ENCODE measurements around the gene UBALD2.

UBALD2 gene

GRCh38 chr17:76272541-76273444, 7.6 kb downstream of the UBALD2 start:
- no peak for FAIRE-seq
- TF ChIP-seq CTCF (IDR thresholded peaks at IDR 0.05; ENCODE audit: insufficient read depth, missing control alignments) = no peak
- DNase-seq (ENCODE audit: insufficient read length, low spot score) = no peak

- DNase-seq (ENCODE audit: insufficient read length, low spot score) (no peak), FAIRE-seq (no peak)
- TF ChIP-seq CTCF (IDR thresholded peaks at IDR 0.05; ENCODE audit: insufficient read depth, missing control alignments) = no peak
Measured at GRCh38 chr17:76273445-76274111, 8.4 kb downstream of the UBALD2 start.

GRCh38 chr17:76274112-76274956, 9.2 kb downstream of the UBALD2 start:
- TF ChIP-seq CTCF (IDR thresholded peaks at IDR 0.05; ENCODE audit: insufficient read depth, missing control alignments) = no peak
- FAIRE-seq = no peak
- no peak for DNase-seq (ENCODE audit: insufficient read length, low spot score)

- TF ChIP-seq CTCF (IDR thresholded peaks at IDR 0.05; ENCODE audit: insufficient read depth, missing control alignments) = no peak
- DNase-seq (ENCODE audit: insufficient read length, low spot score) (no peak), FAIRE-seq (no peak)
Measured at GRCh38 chr17:76275382-76276068, 10.4 kb downstream of the UBALD2 start.

GRCh38 chr17:76276069-76276431, 10.9 kb downstream of the UBALD2 start:
- FAIRE-seq (no peak), DNase-seq (ENCODE audit: insufficient read length, low spot score) (no peak)
- TF ChIP-seq CTCF (IDR thresholded peaks at IDR 0.05; ENCODE audit: insufficient read depth, missing control alignments) = no peak

- FAIRE-seq (no peak), DNase-seq (ENCODE audit: insufficient read length, low spot score) (no peak)
- TF ChIP-seq CTCF (IDR thresholded peaks at IDR 0.05; ENCODE audit: insufficient read depth, missing control alignments) = no peak
Measured at GRCh38 chr17:76276461-76277299, 11.5 kb downstream of the UBALD2 start.

Measured in D721Med (cell line).